HG03025 (cell line): ENCODE results near the gene NDUFAF5.
A peak's percentile ranks its signal among the peaks of the same experiment; 100 is the strongest.

Source experiments
- ATAC-seq: cut with Tn5 transposase; IDR thresholded peaks from one replicate; pipeline ENCODE4 v1.9.1; 2021; ENCODE audit warnings: mild to moderate bottlenecking, moderate library complexity; ENCODE audit not compliant: unreplicated experiment, low FRiP score

The NDUFAF5 gene

DNA sequence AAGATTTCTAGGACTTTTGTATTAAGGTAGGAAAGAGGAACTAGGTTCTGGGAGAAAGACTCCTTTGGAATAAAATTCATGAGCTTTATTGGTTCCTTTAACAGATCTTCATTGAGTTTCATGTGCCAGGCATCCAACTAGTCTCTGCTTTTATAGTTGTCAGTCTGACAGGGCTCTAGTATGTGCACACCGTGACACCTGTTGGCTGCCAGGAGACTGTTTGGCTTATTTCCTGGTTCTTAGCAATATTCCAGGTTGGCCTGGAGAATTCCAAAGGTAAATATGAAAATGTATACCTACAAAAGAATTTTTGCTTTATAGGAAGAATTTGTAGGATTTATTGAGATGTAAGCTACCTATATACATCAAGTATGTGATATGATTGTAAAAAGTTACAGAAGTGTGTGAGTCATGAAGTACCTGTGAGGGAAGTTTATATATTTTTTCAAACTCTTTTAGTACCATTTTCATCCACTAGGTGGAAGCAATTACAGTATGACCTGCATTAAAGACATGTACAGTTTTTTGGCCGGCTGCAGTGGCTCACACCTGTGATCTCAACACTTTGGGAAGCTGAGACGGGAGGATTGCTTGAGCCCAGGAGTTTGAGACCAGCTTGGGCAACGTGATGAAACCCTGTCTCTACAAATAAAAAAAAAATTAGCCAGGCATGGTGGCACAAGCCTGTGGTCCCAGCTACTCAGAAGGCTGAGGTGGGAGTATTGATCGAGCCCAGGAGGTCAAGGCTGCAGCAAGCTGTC is 35.2 kb downstream of the NDUFAF5 start:
- peak; percentile 69 for ATAC-seq

DNA sequence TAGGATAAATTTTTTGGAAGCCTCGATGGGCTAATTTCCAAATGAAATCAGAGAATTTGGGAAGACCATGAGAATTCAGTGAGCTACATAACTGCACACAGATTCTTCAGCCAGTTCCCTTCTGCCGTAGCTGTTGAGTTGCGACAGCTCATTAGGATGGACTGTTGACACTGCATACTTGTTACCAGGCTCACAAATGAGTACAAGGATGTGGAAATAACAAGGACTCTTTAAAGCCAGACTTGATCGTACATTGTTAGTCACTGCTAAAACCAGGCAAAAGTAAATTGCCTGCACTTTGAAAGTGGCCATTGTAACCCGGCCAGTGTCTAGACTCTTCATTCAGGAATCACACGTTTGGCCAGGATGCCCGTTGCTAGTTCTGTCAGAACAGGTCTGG is 37.0 kb downstream of the NDUFAF5 start:
- no peak for ATAC-seq

- ATAC-seq: no peak
Observed at GRCh38 chr20:13822459-13822858, 37.6 kb downstream of the NDUFAF5 start.

DNA sequence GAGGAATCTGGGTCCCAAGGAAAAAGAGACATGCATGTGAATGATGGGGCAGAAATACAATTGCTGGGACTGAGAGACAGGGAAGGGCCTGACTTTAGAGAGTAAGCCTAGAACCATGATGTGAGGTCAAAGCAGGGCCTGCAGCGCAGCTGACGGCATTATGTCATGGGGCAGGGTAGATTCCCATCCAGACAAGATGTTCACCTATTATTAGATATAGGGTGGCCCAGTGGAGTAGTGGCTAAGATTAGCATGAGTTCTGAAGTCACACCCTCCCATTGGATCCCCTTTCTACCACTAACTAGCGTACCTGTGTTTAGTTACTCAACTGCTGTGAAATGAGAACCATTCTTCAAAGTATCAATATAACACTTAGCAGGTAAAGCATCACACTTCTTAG is 39.6 kb downstream of the NDUFAF5 start:
- ATAC-seq: no peak

DNA sequence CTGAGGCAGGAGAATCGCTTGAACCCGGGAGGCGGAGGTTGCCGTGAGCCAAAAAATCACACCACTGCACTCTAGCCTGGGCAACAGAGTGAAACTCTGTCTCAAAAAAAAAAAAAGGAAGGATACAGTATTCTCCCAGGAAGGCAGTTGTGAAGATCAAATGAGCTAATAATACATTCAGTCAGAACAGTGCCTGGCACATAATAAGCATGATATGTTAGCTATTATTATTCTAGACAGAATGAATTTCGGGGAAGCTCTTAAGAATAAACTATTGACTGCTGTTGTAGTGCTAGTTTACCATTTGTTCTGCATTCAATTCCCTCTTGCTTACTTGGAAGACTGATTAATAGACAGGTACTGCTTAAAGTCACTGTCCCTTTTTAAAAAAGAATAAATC is 40.6 kb downstream of the NDUFAF5 start:
- no peak for ATAC-seq

DNA sequence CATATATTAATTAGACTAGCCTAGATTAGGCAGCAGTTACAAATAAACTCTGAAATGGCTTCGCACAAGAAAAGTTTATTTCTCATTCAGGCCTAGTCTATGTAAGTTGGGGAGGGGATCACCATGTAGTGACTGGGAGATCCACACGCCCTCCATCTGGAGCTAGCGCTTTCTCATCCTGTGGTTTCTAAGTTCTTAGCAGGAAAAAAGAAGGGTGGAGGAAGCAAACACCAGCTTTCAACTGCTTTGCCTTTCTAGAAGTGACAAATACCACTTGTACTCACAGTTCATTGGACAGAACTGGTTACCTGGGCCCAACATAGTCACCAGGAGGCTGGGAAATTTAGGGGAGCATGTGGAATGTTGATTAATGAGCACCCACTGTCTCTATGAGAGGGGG is 46.6 kb downstream of the NDUFAF5 start:
- no peak for ATAC-seq

- no peak for ATAC-seq
Observed at GRCh38 chr20:13838664-13839063, 53.8 kb downstream of the NDUFAF5 start.

GRCh38 chr20:13839421-13840092 is 54.7 kb downstream of the NDUFAF5 start:
- ATAC-seq: no peak

- no peak for ATAC-seq
Observed at GRCh38 chr20:13840093-13840465, 55.3 kb downstream of the NDUFAF5 start.

- ATAC-seq: no peak
Observed at GRCh38 chr20:13841206-13841605, 56.4 kb downstream of the NDUFAF5 start.

GRCh38 chr20:13844296-13844695 is 59.5 kb downstream of the NDUFAF5 start:
- no peak for ATAC-seq

GRCh38 chr20:13851279-13851678 is 66.5 kb downstream of the NDUFAF5 start:
- no peak for ATAC-seq

DNA sequence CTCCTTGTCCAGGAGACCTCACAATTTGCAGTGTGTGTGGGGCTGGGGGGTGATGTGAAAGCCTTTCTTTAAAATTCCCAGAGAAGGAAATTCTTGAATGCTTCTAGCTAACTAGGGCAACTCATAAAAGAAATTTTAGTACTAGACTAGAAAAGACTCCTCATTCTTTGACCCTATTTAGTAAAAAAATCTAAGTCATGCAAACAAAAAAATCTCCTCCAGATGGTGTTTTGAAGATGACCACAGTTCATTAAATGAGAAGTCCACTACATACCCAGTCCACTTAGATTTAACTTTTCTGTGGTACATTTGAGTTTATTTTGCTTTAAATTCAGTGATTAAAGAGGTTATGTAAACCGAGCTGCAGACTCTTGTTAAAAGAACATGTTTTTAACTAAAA is 67.5 kb downstream of the NDUFAF5 start:
- no peak for ATAC-seq

- no peak for ATAC-seq
Observed at GRCh38 chr20:13855613-13856012, 70.8 kb downstream of the NDUFAF5 start.

- ATAC-seq: no peak
Observed at GRCh38 chr20:13856354-13856753, 71.5 kb downstream of the NDUFAF5 start.

- ATAC-seq: no peak
Observed at GRCh38 chr20:13857304-13857703, 72.5 kb downstream of the NDUFAF5 start.

GRCh38 chr20:13857961-13858360 is 73.1 kb downstream of the NDUFAF5 start:
- no peak for ATAC-seq

- no peak for ATAC-seq
Observed at GRCh38 chr20:13858439-13858838, 73.6 kb downstream of the NDUFAF5 start.

DNA sequence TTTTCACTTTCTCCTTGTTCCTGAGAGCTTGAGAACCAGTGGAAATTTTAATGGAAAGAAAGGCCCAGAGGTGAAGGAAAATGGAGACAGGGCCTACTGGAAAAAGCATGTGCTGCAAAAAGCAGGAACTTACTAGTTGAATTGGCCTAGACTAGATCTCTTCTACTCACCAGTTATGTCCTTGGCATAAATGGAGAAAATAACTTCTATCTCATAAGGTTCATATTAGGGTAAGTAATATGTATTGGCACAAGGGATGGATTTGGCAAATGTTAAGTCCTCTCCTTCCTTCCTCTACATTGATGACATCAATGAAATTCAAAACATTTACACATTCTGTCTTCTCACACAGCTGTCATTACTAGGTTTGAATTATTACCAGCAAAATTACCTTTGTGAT is 74.0 kb downstream of the NDUFAF5 start:
- no peak for ATAC-seq

- no peak for ATAC-seq
Observed at GRCh38 chr20:13862245-13862644, 77.4 kb downstream of the NDUFAF5 start.

GRCh38 chr20:13863244-13863643 is 78.4 kb downstream of the NDUFAF5 start:
- ATAC-seq: no peak

- no peak for ATAC-seq
Observed at GRCh38 chr20:13865156-13865555, 80.3 kb downstream of the NDUFAF5 start.
